OCI-LY3 (cell line): ENCODE results near the gene LAMTOR3.

ENCODE experiments used
- H2AFZ ChIP-seq: fragments of 200-600, 300-600 bp; shearing (Covaris generic); 2 replicates; pipeline ENCODE4 v1.6.0; 2014; ENCODE audit warnings: antibody characterized with exemption, low read depth, low read length
- H3K27ac ChIP-seq: fragments of 200-600, 300-600 bp; sonication (generic); 2 replicates; pipeline ENCODE4 v1.5.1; 2014; ENCODE audit warnings: mild to moderate bottlenecking, low read length, moderate library complexity, mixed read lengths
- H3K27me3 ChIP-seq: fragments of 200-600, 300-600 bp; sonication (generic); 2 replicates; pipeline ENCODE4 v1.6.1; 2014; ENCODE audit warnings: low read depth, low read length, mixed read lengths
- H3K36me3 ChIP-seq: fragments of 200-600, 300-600 bp; sonication (generic); replicated peaks from 2 replicates; pipeline ENCODE3; 2014; ENCODE audit warnings: low read depth, low read length, mixed read lengths
- H3K4me1 ChIP-seq: fragments of 300-600, 200-600 bp; sonication (generic); 2 replicates; pipeline ENCODE4 v1.6.1; 2014; ENCODE audit warnings: low read length, mixed read lengths
- H3K4me2 ChIP-seq: fragments of 200-600, 300-600 bp; sonication (generic); 2 replicates; pipeline ENCODE4 v1.6.1; 2014; ENCODE audit warnings: low read length, mixed read lengths
- H3K4me3 ChIP-seq: fragments of 300-600, 200-600 bp; sonication (generic); 2 replicates; pipeline ENCODE4 v1.5.1; 2014; ENCODE audit warnings: antibody characterized with exemption, mild to moderate bottlenecking, low read length, moderate library complexity
- H3K79me2 ChIP-seq: fragments of 300-600, 200-600 bp; shearing (Covaris generic); 2 replicates; pipeline ENCODE4 v1.6.1; 2014; ENCODE audit warnings: mild to moderate bottlenecking, low read length, mixed read lengths
- H3K9ac ChIP-seq: fragments of 300-600, 200-600 bp; shearing (Covaris generic); 2 replicates; pipeline ENCODE4 v1.6.0; 2014; ENCODE audit warnings: mild to moderate bottlenecking, low read length, moderate library complexity
- H3K9me3 ChIP-seq: fragments of 200-600, 300-600 bp; shearing (Covaris generic); 2 replicates; pipeline ENCODE4 v1.6.1; 2014; ENCODE audit warnings: low read length, mixed read lengths; ENCODE audit not compliant: insufficient read depth
- H4K20me1 ChIP-seq: fragments of 200-600, 300-600 bp; sonication (generic); 2 replicates; pipeline ENCODE4 v1.6.1; 2016; ENCODE audit warnings: low read length, mixed read lengths; ENCODE audit not compliant: insufficient read depth
- CTCF ChIP-seq: fragments of 200-600, 300-600 bp; sonication (generic); IDR thresholded peaks from 2 replicates; pipeline ENCODE4 v1.5.1; 2014; ENCODE audit warnings: antibody characterized with exemption, low read length, low read depth
- EZH2phosphoT487 ChIP-seq: fragments of 200-600 bp; shearing (Covaris generic); IDR thresholded peaks from 2 replicates; pipeline ENCODE4 v1.6.1; 2018; ENCODE audit warnings: antibody characterized with exemption, mixed run types, low read depth

The LAMTOR3 gene

DNA sequence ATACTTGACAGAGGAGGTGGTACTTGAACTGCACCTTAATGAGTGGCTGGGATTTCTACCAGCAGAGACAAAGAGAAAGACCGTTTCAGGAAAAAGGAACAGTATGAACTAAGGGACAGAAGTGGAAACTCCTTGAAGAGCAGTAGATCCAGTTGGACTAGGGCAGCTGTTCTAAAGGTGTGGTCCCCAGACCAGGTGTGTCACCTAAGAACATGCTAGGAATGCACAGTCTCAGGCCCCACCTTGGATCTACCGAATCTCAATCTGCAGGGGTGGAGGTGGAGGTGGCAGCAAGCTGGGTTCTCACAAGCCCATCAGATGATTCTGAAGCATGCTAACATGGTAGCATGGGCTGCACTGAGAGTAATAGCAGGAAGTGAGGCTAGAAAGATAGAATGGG is 55.3 kb downstream of the LAMTOR3 start:
- Histone ChIP-seq H3K27ac (no peak overlapping the region), H3K9ac (no peak overlapping the region), H3K4me2 (no peak overlapping the region), H3K79me2 (peaks cover 13% of the 10 kb centered on the region), H2AFZ (no peak overlapping the region), H3K36me3 (peaks cover 60% of the 10 kb centered on the region), H3K9me3 (no peaks in the 10 kb centered on the region), H3K27me3 (no peaks in the 10 kb centered on the region), H3K4me1 (no peaks in the 10 kb centered on the region), H3K4me3 (no peak overlapping the region), H4K20me1 (peaks cover 47% of the 10 kb centered on the region)
- TF ChIP-seq EZH2phosphoT487: no peak
- no peak for TF ChIP-seq CTCF

GRCh38 chr4:99835942-99836341 is 58.3 kb downstream of the LAMTOR3 start:
- TF ChIP-seq EZH2phosphoT487 (no peak), CTCF (no peak)
- peaks cover 34% of the 10 kb centered on the region for H3K36me3 ChIP-seq
- H3K27ac ChIP-seq: no peak overlapping the region

DNA sequence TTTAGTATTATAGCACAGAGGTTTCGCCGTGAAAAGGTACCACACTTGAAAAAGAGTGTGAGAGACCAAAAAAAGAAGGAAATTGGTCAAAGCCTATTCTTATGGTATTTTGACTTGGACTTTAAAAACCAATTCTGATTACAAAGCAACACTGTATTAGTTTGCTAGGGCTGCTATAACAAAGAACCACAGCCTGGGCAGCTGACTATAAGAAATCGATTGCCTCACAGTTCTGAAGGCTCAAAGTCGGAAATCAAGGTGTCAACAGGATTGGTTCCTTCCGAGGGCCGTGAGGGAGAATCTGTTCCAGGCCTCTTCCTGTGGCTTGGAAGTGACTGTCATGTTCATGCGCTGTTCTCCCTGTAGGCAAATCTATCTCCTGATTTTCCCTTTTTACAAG is 59.7 kb downstream of the LAMTOR3 start:
- H3K4me2 ChIP-seq: no peak overlapping the region
- peaks cover 54% of the 10 kb centered on the region for H3K79me2 ChIP-seq
- H3K36me3 ChIP-seq: peaks cover 26% of the 10 kb centered on the region
- no peak overlapping the region for H3K4me3 ChIP-seq
- H2AFZ ChIP-seq: no peak overlapping the region
- peaks cover 71% of the 10 kb centered on the region for H4K20me1 ChIP-seq
- no peak for TF ChIP-seq CTCF
- TF ChIP-seq EZH2phosphoT487: no peak
- no peaks in the 10 kb centered on the region for H3K27me3 ChIP-seq
- H3K27ac ChIP-seq: no peak overlapping the region
- H3K9ac ChIP-seq: no peak overlapping the region
- no peaks in the 10 kb centered on the region for H3K9me3 ChIP-seq
- no peaks in the 10 kb centered on the region for H3K4me1 ChIP-seq

More at GRCh38 chr4:99835942-99836341, 58.3 kb downstream of the LAMTOR3 start:
- peaks cover 64% of the 10 kb centered on the region for H4K20me1 ChIP-seq
- no peak overlapping the region for H3K4me3 ChIP-seq
- H3K4me2 ChIP-seq: no peak overlapping the region
- H3K4me1 ChIP-seq: no peaks in the 10 kb centered on the region
- H2AFZ ChIP-seq: no peak overlapping the region
- H3K9me3 ChIP-seq: no peaks in the 10 kb centered on the region
- H3K27me3 ChIP-seq: no peaks in the 10 kb centered on the region
- H3K9ac ChIP-seq: no peak overlapping the region
- peaks cover 42% of the 10 kb centered on the region for H3K79me2 ChIP-seq

- no peaks in the 10 kb centered on the region for H3K4me1 ChIP-seq
- TF ChIP-seq EZH2phosphoT487: no peak
- no peak for TF ChIP-seq CTCF
- H3K4me3 ChIP-seq: no peak overlapping the region
- peaks cover 26% of the 10 kb centered on the region for H3K36me3 ChIP-seq
- no peak overlapping the region for H3K9ac ChIP-seq
- H3K27ac ChIP-seq: no peak overlapping the region
- peaks cover 70% of the 10 kb centered on the region for H4K20me1 ChIP-seq
- H3K9me3 ChIP-seq: no peaks in the 10 kb centered on the region
- peaks cover 59% of the 10 kb centered on the region for H3K79me2 ChIP-seq
- H3K4me2 ChIP-seq: no peak overlapping the region
- no peak overlapping the region for H2AFZ ChIP-seq
- H3K27me3 ChIP-seq: no peaks in the 10 kb centered on the region
These were observed 60.5 kb downstream of the LAMTOR3 start for GRCh38 chr4:99833756-99834155.
